Spleen (tissue), 11 donors: ENCODE results near the gene UFD1. TPM values are rescaled to one million over a fixed set of nuclear protein-coding genes. Genes with fewer than 3 reads are reported as not detected.

ENCODE experiments used
- DNase-seq: peaks from one replicate; pipeline ENCODE4 v3.0.0-alpha.2; 2020
- H3K27ac ChIP-seq, 8 donors: fragments of 200-600 bp; sonication (generic) in 7 of 8; 1 replicate in 4 of 8; 2 replicates in 4 of 8; pipeline versions ENCODE4 v1.5.0 to v1.8.0; 2016 to 2021; ENCODE audit warnings: inconsistent platforms in 4 of 8, mild to moderate bottlenecking in 4 of 8, moderate library complexity in 1 of 8
- H3K27me3 ChIP-seq, 7 donors: fragments of 200-600 bp; sonication (generic) in 6 of 7; replicated peaks in 1 of 7; 1 replicate in 4 of 7; 2 replicates in 3 of 7; pipeline versions ENCODE4 v1.5.0 to v1.8.0; 2016 to 2021; ENCODE audit warnings: inconsistent platforms in 3 of 7, mild to moderate bottlenecking in 1 of 7
- H3K36me3 ChIP-seq, 6 donors: fragments of 200-600 bp; sonication (generic) in 5 of 6; 1 replicate in 4 of 6; 2 replicates in 2 of 6; pipeline versions ENCODE4 v1.5.0 to v1.8.0; 2016 to 2021; ENCODE audit warnings: inconsistent platforms in 2 of 6
- H3K4me1 ChIP-seq, 6 donors: fragments of 200-600 bp; sonication (generic) in 5 of 6; 1 replicate in 3 of 6; 2 replicates in 3 of 6; pipeline versions ENCODE4 v1.5.0 to v1.8.0; 2016 to 2021; ENCODE audit warnings: inconsistent platforms in 3 of 6
- H3K4me3 ChIP-seq, 8 donors: fragments of 200-600 bp; sonication (generic) in 7 of 8; 1 replicate in 4 of 8; 2 replicates in 4 of 8; pipeline versions ENCODE4 v1.5.0 to v1.8.0; 2016 to 2021; ENCODE audit warnings: inconsistent platforms in 4 of 8, mild to moderate bottlenecking in 4 of 8, moderate library complexity in 2 of 8
- H3K9me3 ChIP-seq, 8 donors: fragments of 200-600 bp; sonication (generic) in 7 of 8; 1 replicate in 4 of 8; 2 replicates in 4 of 8; pipeline versions ENCODE4 v1.5.0 to v1.8.0; 2016 to 2021; ENCODE audit warnings: inconsistent platforms in 4 of 8
- CTCF ChIP-seq, 11 experiments: fragments of 200-600 bp in 7 of 11; fragments of 450-650 bp in 4 of 11; sonication (generic) in 4 of 11; IDR thresholded peaks in 8 of 11; conservative IDR thresholded peaks in 3 of 11; 1 replicate in 7 of 11; 2 replicates in 4 of 11; pipeline versions ENCODE4 v1.4.0 to v1.8.0; 2016 to 2021; ENCODE audit warnings: antibody characterized with exemption in 11 of 11, inconsistent platforms in 4 of 11, mild to moderate bottlenecking in 1 of 11
- POLR2A ChIP-seq, 3 donors: fragments of 450-650 bp; IDR thresholded peaks; one replicate each; pipeline ENCODE4 v1.5.1; 2017; ENCODE audit warnings: antibody characterized with exemption in 3 of 3, mild to moderate bottlenecking in 1 of 3
- POLR2AphosphoS5 ChIP-seq, 3 donors: sonication (generic); formaldehyde crosslinking; IDR thresholded peaks; one replicate each; pipeline ENCODE4 v1.5.1; 2017; ENCODE audit warnings: antibody characterized with exemption in 3 of 3
- WGBS, 5 donors: extraction: QIAGEN DNeasy Blood & Tissue Kit in 3 of 5; methylation state at CpG; one replicate each; pipeline versions ENCODE4 v1.1.5 to v1.1.7; 2013 to 2018; 5-methylcytosine and 5-hydroxymethylcytosine counted together
- intact Hi-C: fragments of 100-400 bp; cut with DNase I; formaldehyde crosslinking; loops from one replicate; pipeline ENCODE4 v1.15.0; 2023; ENCODE audit warnings: low total_unique reads
- polyA plus RNA-seq, 3 donors: library from polyadenylated mRNA; stranded (reverse); fragments of 200-250 nt; gene quantifications; one replicate each; pipeline ENCODE4 v1.2.1, GENCODE V29; 2013
- total RNA-seq, 7 donors: library from RNA; depleted of rRNA in 3 of 7; stranded (reverse); fragments of >200 nt in 3 of 7; fragmentation: NEBNext Ultra II Directional in 4 of 7; extraction: Animal tissue kit (Norgen Biotek cat#: 25700) in 4 of 7; gene quantifications; one replicate each; pipeline versions ENCODE4 v1.1.0 to v1.2.1, GENCODE V29; 2016 to 2021
- donor health status: healthy with polysubstance abuse.
- donor health status: DM: no; HTN: no; CAD: no; lungs with moderate emphysema.
- donor health status: DM: no; HTN: no; CAD: no.
- donor health status: Bipolar disorder and iron deficiency.
- donor health status: healthy.
- donor health status: DM: no; HTN: no; CAD: no.
- donor health status: DM: yes; HTN: yes; CAD: no.

UFD1 gene
- total and polyA plus RNA-seq, 10 donors: 35.6 to 55.4 (median 42.4) TPM

DNA sequence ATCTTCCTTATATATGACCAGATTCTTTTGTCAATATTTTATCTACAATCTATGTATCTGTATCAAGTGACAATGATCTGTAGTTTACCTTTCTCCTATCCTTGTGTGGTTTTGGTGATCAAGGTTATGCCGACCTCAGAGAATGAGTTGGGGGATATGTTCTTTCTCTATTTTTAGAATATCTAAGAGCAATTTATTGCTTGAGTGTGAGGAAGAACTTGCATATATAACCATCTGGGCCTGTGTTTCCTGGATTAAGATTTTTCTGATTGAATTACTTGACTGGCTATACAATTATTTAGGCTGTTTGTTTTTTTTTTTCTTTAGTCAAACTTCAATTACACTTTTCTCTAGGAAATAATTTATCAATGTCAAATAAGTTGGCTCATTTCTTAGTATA is 17.5 kb downstream of the UFD1 start:
- 86 to 95% (median 91%) methylated on average over 1 of the region's 1 CpG for WGBS, 5 donors

GRCh38 chr22:19460036-19460435 is 19.0 kb downstream of the UFD1 start:
- Histone ChIP-seq H3K27ac (no peak overlapping the region), H3K4me1 (no peaks in the 10 kb centered on the region), H3K27me3 (no peaks in the 10 kb centered on the region), H3K4me3 (no peak overlapping the region), H3K36me3 (peaks cover 5 to 100% (median 75%) of the 10 kb centered on the region in 6 donors), H3K9me3 (no peaks in the 10 kb centered on the region)
- DNase-seq: no peak
- intact Hi-C loops: no loop called here
- 87 to 98% (median 93%) methylated on average over 2 of the region's 2 CpGs for WGBS, 5 donors
- no peak for TF ChIP-seq CTCF (IDR thresholded peaks at IDR 0.05 in 8 of 11, conservative IDR thresholded peaks at IDR 0.05 in 3 of 11)
- TF ChIP-seq POLR2A (IDR thresholded peaks at IDR 0.05): no peak
- TF ChIP-seq POLR2AphosphoS5 (IDR thresholded peaks at IDR 0.05): no peak

More for the DNA sequence above, 17.5 kb downstream of the UFD1 start:
- no peak overlapping the region for H3K27ac ChIP-seq
- peaks cover 5 to 100% (median 75%) of the 10 kb centered on the region in 6 donors for H3K36me3 ChIP-seq
- H3K4me1 ChIP-seq: no peaks in the 10 kb centered on the region
- no peak overlapping the region for H3K4me3 ChIP-seq
- intact Hi-C loops: no loop called here
- no peaks in the 10 kb centered on the region for H3K9me3 ChIP-seq
- TF ChIP-seq CTCF (IDR thresholded peaks at IDR 0.05 in 8 of 11, conservative IDR thresholded peaks at IDR 0.05 in 3 of 11) (no peak), POLR2A (IDR thresholded peaks at IDR 0.05) (no peak), POLR2AphosphoS5 (IDR thresholded peaks at IDR 0.05) (no peak)
- no peaks in the 10 kb centered on the region for H3K27me3 ChIP-seq
- DNase-seq: no peak

- no peak for DNase-seq
- Histone ChIP-seq H3K36me3 (peaks cover 3 to 100% (median 77%) of the 10 kb centered on the region in 6 donors), H3K4me1 (no peaks in the 10 kb centered on the region), H3K9me3 (no peaks in the 10 kb centered on the region), H3K27me3 (no peaks in the 10 kb centered on the region), H3K27ac (no peak overlapping the region), H3K4me3 (no peak overlapping the region)
- intact Hi-C loops: no loop called here
- TF ChIP-seq CTCF (IDR thresholded peaks at IDR 0.05 in 8 of 11, conservative IDR thresholded peaks at IDR 0.05 in 3 of 11) (no peak), POLR2A (IDR thresholded peaks at IDR 0.05) (no peak), POLR2AphosphoS5 (IDR thresholded peaks at IDR 0.05) (no peak)
- WGBS, 5 donors: 93 to 100% (median 94%) methylated on average over 7 to 8 of the region's 8 CpGs
Measured at GRCh38 chr22:19457828-19458428, 21.1 kb downstream of the UFD1 start.

GRCh38 chr22:19456541-19456940 is 22.5 kb downstream of the UFD1 start:
- H3K27me3 ChIP-seq: no peaks in the 10 kb centered on the region
- H3K4me3 ChIP-seq: no peak overlapping the region
- DNase-seq: no peak
- intact Hi-C loops: no loop called here
- no peaks in the 10 kb centered on the region for H3K9me3 ChIP-seq
- H3K36me3 ChIP-seq: peaks cover 3 to 100% (median 80%) of the 10 kb centered on the region in 6 donors
- no peak overlapping the region for H3K27ac ChIP-seq
- no peak for TF ChIP-seq POLR2AphosphoS5 (IDR thresholded peaks at IDR 0.05)
- no peak for TF ChIP-seq CTCF (IDR thresholded peaks at IDR 0.05 in 8 of 11, conservative IDR thresholded peaks at IDR 0.05 in 3 of 11)
- TF ChIP-seq POLR2A (IDR thresholded peaks at IDR 0.05): no peak
- WGBS, 5 donors: 93 to 98% (median 96%) methylated on average over 10 of the region's 10 CpGs
- no peaks in the 10 kb centered on the region for H3K4me1 ChIP-seq
